ENCODE measurements around the gene AHCTF1.
"Not testable (repeated sequence)": the region's sequence is repeated elsewhere in the genome, so short reads cannot be mapped to it uniquely, and the experiment has no call there.

AHCTF1 gene

GRCh38 chr1:246916026-246916923 lies 15.5 kb downstream of the AHCTF1 start:
- not testable (repeated sequence) for DNase-seq

- DNase-seq, result no peak
Observed at GRCh38 chr1:246907472-246907871, 24.3 kb downstream of the AHCTF1 start.

DNA sequence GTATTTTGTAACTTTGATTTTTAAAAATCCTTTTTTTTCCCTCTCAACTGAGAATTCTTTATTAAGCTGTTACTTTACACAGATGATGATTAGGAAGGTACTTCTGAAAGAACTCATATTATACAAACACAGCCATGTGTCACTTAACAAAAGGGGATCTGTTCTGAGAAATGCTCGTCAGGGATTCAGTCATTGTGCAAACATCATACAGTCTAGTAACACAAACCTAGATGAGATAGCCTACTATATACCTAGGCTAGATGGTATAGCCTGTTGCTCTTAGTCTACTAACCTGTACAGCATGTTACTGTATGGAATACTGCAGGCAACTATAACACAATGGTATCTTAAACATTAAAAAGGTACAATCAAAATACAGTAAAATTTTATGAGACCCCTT lies 24.9 kb downstream of the AHCTF1 start:
- DNase-seq, result no peak

DNA sequence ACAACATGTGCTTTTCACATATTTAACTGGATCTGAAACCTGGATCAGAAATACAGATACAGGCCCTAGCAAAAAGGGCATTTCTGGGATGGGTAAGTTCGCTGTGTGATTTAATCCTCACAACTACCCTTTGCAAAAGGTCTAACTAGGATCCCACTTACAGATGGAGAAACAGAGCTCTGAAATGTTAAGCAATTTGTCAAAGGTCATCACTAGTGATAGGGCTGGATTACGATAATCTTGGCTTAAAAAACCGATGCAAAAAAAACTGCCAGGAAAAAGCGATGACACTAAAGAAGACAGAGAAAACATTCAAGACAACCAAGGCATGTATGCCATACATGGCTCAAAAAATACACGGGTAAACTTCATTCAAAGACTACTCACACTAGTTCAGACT lies 29.9 kb downstream of the AHCTF1 start:
- DNase-seq, result no peak

- DNase-seq, result no peak
Observed at GRCh38 chr1:246897302-246897701, 34.4 kb downstream of the AHCTF1 start.

DNA sequence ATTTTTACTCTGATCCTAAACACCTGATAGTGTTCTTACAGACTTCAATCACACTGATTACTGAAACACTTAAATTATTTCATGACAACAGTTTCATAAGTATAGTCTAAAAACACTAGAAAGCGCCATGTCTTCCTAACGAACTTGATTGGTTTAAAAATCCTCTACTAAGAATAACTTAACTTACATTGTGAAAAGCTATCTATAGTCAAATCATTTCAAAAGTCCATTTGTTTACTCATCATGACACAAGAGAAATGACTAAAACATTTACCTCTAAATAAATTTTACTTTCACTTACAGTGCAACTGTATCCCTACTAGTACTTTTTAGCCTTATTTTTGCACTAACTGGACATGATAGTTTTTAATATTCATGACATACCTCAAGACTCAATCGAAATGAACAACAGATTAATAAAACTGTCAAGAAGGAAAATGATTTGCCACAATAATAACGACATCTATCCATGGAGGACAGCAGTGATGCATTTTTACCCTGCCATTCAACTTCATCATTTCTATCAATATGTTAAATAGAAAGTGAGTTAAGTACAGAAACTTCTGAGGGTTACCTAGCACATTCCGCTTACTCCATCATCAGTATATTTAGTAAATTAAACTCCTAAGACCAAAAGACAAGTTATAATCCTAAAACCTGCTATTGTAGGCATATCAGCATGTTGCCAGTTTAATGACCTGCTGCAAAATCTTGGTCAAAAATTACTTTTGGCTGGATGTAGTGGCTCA lies 38.4 kb downstream of the AHCTF1 start:
- no peak for DNase-seq

GRCh38 chr1:246891105-246891504 lies 40.6 kb downstream of the AHCTF1 start:
- DNase-seq, result no peak

- no peak for DNase-seq
Observed at GRCh38 chr1:246888522-246888921, 43.2 kb downstream of the AHCTF1 start.

- not testable (repeated sequence) for DNase-seq
Observed at GRCh38 chr1:246885389-246885788, 46.4 kb downstream of the AHCTF1 start.

DNA sequence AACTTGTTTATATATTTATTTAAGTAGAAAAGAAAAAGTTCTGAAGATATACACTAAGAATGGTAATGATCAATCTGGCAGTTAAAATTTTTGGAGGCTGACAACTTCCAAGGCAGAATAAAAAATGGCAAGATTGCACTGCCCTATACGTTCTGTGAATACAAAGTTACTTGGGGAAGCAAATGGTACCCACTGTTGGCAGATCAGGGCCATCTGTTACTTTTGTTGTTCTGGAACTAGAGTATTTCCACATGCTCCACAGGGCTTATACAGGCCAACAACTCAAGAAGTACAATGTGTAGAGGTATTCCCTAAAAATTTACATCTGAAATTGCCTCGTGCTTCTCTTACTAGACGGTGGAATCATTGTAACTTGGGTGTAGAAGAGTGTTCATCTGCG lies 53.2 kb downstream of the AHCTF1 start:
- DNase-seq, result no peak

DNA sequence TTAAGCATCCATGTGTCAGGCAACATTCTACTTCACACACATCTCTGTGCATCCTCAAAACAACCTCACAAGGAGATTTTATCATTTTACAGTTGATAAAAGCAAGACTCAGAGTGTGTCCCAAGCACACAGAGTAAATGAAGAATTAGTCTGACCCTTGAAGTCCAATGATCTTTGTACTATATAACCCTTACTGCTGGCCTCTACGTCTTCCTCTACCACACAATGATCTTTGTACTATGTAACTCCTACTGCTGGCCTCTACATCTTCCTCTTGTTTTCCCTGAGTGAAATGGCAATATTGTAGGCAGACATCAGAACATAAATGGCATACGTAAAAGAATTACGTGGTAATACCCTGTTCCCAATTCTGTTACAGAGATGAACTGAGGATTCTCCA lies 55.3 kb downstream of the AHCTF1 start:
- DNase-seq, result no peak

- DNase-seq, result no peak
Observed at GRCh38 chr1:246875041-246876026, 56.4 kb downstream of the AHCTF1 start.

DNA sequence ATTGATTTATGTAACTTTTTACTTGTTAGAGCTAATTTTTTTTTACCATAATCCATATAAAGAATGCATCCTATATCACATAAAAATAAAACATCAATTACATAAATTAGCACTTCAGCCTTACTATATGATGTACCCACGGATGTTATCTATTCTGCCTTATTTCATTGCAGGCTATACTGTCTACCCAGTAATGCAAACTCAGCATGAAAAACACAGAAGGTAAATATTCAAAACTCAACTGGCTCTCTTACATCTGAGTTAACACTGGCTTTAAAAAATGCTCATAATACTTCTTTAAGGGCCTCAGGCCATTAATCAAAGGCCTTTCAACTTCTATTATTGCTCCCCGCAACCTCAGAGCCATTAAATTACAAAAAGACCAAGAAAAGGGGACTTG lies 65.8 kb downstream of the AHCTF1 start:
- no peak for DNase-seq

GRCh38 chr1:246863791-246864190 lies 68.0 kb downstream of the AHCTF1 start:
- DNase-seq, result not testable (repeated sequence)

DNA sequence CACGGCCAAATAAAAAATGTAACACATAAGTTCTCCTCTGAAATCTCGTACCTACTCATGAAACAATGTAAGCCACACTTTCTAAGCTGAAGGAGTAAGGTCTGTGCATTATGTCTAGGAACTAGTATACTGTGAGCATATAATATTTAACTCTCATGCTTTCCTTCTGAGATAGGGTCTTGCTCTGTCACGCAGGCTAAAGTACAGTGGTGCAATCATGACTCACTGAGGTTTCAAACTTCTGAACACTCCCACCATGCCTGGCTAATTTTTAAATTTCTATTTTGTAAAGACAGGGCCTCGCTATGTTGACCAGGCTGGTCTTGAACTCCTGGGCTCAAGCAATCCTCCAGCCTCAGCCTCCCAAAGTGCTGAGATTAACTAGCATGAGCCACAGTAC lies 71.3 kb downstream of the AHCTF1 start:
- DNase-seq, result no peak

- no peak for DNase-seq
Observed at GRCh38 chr1:246856371-246856770, 75.4 kb downstream of the AHCTF1 start.

GRCh38 chr1:246850640-246851039 lies 81.1 kb downstream of the AHCTF1 start:
- DNase-seq, result not testable (repeated sequence)

GRCh38 chr1:246843876-246844275 lies 87.9 kb downstream of the AHCTF1 start:
- no peak for DNase-seq

GRCh38 chr1:246840761-246841160 lies 91.0 kb downstream of the AHCTF1 start:
- not testable (repeated sequence) for DNase-seq

DNA sequence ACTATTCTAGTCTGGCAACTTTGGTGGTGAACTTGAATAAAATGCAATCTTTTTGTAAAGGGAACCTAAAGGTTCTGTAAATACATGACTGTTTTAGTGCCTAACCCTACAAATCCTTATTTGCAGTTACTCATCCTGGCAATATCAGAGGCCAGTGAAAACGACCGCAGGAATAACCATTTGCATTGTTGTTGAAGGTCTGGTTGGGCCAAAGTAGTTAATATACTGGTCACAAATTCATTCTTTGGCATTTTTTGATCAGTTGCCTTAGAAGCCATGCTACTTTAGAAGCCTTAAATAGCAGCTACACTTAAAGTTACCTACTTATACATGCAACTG lies 93.7 kb downstream of the AHCTF1 start:
- DNase-seq, result no peak

DNA sequence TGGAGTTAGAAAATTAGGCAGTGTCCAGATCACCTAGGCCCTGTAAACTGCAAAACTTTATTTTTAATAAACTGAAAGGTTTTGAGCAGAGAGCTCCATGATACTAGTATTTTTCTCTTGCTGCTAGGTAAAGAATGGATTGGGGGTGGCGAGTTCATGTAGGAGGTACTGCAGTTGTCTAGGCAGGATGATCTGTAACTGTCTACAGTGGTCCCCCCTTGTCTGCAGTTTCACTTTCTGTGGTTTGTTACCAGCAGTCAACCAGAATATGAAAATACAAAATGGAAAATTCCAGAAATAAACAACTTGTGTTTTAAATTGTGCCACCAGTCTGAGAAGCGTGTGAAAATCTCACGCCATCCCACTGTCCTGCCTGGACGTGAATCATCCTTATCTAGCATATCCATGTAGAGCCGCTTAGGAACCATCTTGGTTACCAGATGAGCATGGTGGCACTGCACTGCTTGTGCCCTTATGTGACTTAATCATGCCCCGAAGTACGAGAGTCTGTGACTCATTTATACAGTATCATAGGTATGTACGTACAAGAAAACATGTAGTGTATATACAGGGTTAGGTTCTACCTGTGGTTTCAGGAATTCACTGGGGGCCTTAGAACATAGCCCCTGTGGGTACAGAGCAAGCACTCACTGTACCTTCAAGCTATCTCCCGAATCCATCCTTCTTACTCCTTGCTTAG lies 94.2 kb downstream of the AHCTF1 start:
- DNase-seq, result no peak

Data from cerebellar nuclear complex (tissue), 1 donor.